ENCODE measurements around the gene PCNP. TPM values are rescaled to one million over a fixed set of nuclear protein-coding genes. Genes with fewer than 3 reads are reported as not detected.

Gene PCNP, protein sequence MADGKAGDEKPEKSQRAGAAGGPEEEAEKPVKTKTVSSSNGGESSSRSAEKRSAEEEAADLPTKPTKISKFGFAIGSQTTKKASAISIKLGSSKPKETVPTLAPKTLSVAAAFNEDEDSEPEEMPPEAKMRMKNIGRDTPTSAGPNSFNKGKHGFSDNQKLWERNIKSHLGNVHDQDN
- total RNA-seq (2022; extraction: Qiagen RNA extraction; ENCODE audit: low read depth), result 101 to 126 TPM (median 107 TPM) in 5 replicates

DNA sequence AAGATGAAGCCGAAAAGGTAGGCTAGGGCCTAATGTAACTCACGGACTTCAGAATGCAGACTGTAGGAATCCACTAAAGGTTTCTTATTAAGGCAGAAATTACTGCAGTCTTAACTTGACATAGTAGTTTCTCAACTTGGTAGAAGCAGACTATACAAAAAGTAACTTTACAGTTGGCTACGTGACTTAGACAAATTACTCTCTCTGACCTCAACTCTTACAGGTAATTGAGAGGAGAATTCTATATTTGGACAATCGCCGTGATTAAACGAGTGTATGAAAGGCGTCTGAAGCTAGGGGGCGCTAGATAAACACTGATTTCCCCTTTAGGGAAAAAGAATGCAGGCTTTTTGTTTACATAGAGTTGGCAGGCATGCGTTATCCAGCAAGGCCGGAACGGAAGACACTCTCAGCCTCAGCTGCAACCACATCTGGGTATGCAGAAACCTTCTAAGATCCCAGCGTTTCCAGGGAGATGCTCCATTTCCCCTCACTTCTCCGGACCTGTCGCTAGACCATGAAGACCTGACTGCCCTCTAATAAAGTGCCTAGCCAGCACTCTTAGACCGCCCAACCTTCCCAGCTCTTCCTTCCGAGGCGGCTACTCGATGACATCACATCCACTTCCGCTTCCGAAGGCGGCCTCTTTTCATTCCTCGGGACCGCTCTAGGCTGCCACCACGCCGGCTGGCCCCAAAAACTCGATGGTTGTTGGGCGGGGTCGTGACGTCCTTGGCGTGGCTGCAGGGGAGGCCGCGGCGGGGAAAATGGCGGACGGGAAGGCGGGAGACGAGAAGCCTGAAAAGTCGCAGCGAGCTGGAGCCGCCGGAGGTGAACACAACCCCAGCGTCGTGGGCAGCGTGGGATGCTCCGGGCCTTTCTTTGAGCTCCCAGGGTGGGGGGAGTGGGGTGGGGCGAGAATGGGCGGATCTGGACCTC, at the start of gene PCNP:
Gene PCNP, plus strand, starts transcription at position 732 of the 939 bp plus-strand sequence. Its CDS starts 36 bp downstream, at position 768.

DNA sequence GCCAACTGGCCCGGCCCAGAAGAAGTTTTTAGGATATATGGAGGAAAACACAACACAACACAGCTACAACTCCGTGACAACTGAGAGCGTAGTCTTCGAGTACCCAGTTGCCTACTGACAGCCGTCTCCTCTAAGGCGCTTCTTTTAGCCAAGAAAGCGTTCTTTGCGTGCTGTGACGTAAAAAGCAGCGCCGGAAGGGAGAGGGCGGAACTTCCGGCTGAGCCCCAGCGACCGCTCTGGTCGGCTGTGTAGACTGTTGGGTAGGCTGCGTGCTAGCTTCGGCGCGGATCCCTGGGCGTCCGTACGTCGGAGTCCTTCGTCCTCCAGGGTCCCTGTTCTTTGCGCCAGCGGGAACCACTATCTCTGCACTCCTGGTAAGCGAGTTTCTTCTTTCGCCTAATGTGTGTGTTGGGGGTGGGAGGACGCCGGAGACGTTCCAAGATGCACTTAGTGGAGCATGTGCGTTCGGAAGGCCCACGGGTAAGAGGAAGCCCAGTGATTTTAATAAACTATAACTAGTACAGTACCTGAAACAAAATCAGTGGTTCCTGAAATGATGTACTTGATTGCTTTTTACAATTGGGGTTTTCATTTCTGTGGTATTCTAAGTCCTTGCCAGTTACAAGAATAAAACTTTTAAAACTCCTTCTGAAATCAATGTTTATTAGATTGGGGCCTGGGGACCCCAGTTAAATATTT, 12.2 kb upstream of the PCNP start, which contains the start of gene TRMT10C:
Gene TRMT10C, plus strand, starts transcription at position 239 of the 699 bp plus-strand sequence. CDS start 2,914 bp downstream, outside the sequence.

Other genes with a start within 250 kb of the PCNP start
- 1.7 to 2.5 TPM (median 2.3 TPM) in 5 replicates for gene SENP7, start 61.0 kb upstream of the PCNP start, total RNA-seq (2022; extraction: Qiagen RNA extraction; ENCODE audit: low read depth)
- gene TRMT10C, start 12.3 kb upstream of the PCNP start, total RNA-seq (2022; extraction: Qiagen RNA extraction; ENCODE audit: low read depth), result 31.3 to 37.5 TPM (median 34.0 TPM) in 5 replicates
- gene ZBTB11, start 103.0 kb downstream of the PCNP start, total RNA-seq (2022; extraction: Qiagen RNA extraction; ENCODE audit: low read depth), result 9.7 to 10.5 TPM (median 10.0 TPM) in 5 replicates
- 1,643 to 1,995 TPM (median 1,710 TPM) in 5 replicates for gene RPL24, start 112.5 kb downstream of the PCNP start, total RNA-seq (2022; extraction: Qiagen RNA extraction; ENCODE audit: low read depth)
- gene CEP97, start 150.4 kb downstream of the PCNP start, total RNA-seq (2022; extraction: Qiagen RNA extraction; ENCODE audit: low read depth), result 3.8 to 6.0 TPM (median 5.0 TPM) in 5 replicates
- 22.1 to 27.3 TPM (median 24.2 TPM) in 5 replicates for gene NXPE3, start 205.0 kb downstream of the PCNP start, total RNA-seq (2022; extraction: Qiagen RNA extraction; ENCODE audit: low read depth)